T-helper 2 cell treated with Interferon-gamma antibody and Interleukin-4, amounts not matched to agents 100 ng/mL and 5 ng/mL, for 36 hours (primary cell): ENCODE data around the gene TAF6L. TPM values are rescaled to one million over a fixed set of nuclear protein-coding genes. Genes with fewer than 3 reads are reported as not detected.
"Not testable (repeated sequence)": the region's sequence is repeated elsewhere in the genome, so short reads cannot be mapped to it uniquely, and the experiment has no call there.

Source experiments
- intact Hi-C: fragments of 100-400 bp; cut with micrococcal nuclease; formaldehyde crosslinking; loops from one replicate; pipeline ENCODE4 v1.15.1; 2023
- total RNA-seq: library from RNA; stranded (reverse); gene quantifications from 2 replicates; pipeline ENCODE4 v1.2.3, GENCODE V29; 2022

Gene TAF6L
- total RNA-seq, 1 donor from 2014 or later: 21.9 TPM

DNA sequence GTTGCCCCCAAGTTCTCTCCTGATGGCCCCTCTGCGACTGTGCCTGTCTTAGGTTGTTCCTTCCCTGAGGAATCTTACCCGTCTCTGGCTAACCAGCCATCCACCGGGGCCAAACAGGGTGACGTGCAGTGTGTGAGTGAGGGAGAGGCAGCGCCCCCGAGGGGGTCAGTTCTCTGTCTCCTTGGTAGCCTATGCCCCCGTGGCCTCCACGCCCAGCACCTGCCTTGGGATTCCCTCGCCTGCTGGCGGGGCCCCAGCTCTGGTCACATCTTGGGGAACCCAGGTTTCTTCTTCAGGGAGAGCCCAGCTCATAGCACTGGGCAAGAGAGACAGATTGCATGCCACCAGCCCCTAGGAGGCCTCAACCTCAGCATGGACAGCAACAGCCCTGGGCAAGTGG, 28.3 kb downstream of the TAF6L start:
- intact Hi-C loops: no loop called here

DNA sequence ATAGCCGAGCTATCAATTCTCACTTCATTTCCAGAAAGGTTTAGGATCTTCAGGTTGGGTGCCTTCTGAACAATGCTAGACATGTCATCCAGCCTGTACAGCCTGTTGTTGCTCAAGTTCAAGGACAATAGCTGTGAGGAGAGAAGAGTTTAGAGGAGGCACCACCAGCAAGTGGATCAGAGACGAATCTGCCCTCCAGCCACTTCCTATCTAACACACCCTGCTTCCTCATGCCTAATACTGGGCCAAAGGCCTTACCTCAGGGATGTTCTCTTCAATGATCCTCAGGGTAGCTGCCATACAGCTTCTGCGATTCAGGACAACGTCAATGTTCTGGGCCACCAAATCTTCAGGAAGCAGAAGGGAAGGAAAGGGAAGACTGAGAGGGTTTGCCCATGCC, 29.9 kb downstream of the TAF6L start:
- intact Hi-C loops: no loop called here

DNA sequence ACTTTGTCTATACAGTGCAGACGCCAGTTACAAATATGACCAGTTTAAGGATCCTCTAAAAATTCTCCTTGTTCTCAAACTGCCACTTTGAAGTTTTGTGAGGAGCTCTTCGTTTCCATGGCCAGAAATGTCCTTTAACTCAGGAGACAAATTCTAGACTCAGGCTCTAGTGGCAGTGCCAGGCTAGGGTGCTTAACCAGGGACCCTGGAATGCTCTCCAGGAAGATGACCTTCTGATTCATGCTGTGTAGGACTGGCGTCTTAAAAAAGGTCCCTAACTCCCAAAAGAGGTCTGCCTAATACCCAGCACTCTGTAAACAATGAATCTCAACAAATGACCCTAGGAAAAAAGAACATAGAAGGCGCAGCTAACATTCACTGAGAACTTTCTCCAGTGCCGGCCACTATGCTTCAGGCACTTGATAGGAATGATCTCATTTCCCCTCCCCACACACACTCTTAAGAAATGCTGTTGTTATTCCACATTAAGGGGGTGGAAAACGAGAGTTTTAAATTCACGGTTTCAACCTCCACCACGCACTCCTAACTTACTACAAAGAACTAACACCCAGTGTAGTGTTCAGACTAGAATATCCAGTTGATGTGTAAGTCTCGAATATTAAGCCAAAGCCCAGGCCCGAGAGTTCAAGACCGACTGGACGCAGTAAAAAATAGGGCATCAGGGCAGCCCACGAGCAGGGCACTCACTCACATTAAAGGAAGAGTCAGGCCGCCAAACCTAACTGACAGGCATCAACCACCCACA, 33.3 kb downstream of the TAF6L start:
- intact Hi-C loops: loop anchor here (1.0 kb wide), 5 partner anchors 12 to 76 kb away; partner anchors contain the start of genes SLC3A2, TMEM179B, TMEM223 and TTC9C

DNA sequence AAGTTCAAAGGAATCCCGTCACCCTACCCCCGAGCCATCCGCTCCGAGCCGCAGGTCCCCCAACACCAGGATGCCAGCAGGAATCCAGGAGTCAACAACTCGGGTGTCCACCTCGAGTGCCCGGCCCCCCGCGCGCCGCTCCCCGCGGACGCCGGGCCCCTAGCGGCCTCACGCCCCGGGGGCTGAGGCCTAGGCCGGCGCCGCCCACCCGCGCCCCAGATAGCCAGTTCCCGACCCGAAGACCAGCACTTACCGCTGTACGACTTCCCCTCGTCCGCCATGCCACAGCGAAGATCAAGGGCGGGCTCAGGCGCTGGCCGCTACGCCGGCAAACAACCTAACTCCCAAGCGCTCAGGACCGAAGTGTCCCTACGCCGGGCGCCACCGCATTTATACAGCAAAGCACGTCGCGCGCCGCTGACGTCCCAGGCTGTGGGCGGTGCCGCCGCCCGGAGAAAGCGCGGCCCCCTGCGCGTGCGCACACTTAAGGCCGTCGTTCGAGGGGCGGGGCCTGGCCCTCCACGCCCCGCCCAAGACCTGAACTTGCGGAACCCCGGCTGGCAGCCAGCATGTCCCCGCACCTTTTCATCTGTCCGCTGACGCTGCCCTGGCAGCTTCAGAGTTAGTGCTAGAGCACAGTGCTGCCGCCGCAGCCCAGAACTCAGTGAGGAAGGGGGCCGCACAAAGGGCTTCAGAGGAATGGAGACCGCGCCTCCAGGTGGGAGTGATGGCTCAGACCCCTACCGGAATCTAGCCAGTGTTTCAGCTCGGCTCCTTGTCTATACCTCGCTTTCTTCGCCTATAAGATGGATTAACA, 34.1 kb downstream of the TAF6L start, which contains the start of gene NXF1:
Gene NXF1, minus strand, starts transcription at position 365 of the 817 bp plus-strand sequence. Its CDS starts 84 bp downstream, at position 281.
- intact Hi-C loops: loop anchor here (1.0 kb wide), 5 partner anchors 13 to 77 kb away; partner anchors contain the start of genes SLC3A2, TMEM179B, TMEM223 and TTC9C

DNA sequence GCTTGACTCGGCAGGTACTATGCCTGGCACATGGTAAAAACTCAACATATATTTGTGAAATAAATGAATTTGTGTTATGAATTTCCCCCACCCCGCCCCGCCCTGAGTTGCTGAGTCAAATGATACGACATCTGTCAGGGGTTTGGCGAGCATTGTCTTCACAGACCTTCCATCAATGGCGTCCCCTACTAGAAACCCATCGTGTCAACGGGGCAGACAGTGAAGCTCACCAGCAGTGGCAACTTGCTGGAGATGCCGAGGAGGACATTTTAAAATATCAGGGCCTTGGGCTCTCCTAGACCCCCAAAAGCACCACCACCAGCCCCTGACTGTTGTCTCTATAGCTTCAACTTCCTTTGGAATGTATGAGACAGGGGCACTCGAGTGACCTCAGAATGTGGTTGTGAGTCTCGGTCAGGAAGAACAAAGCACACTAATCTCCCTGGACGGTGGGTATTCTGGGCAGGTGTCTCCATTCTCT, 34.8 kb downstream of the TAF6L start:
- intact Hi-C loops: loop anchor here (1.0 kb wide), 5 partner anchors 14 to 78 kb away; partner anchors contain the start of genes SLC3A2, TMEM179B, TMEM223 and TTC9C

DNA sequence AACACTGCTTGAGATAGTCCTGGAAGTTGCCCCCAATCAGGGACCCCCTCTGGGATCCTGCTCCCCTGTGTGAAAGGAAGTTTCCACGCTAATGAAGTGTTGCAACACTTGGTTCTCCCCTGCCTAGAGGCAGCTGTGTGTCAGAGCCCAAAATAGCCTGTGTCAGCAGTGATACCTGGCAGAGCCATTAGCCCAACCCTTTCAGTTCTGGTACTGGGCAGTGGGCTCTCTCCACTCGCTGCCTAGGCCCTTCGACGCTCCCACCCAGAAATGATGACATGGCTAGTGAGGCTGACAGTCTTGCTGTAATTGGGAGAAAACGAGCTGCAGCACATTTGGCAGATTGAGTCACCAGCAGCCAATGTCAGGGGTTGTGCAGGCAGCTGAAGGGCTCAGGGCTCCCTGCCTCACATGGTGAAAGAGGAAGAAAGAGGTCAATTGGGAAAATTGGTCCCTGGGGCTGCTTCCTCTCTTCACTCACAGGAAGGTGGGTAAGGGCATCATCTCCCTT, 35.5 kb downstream of the TAF6L start:
- intact Hi-C loops: no loop called here

DNA sequence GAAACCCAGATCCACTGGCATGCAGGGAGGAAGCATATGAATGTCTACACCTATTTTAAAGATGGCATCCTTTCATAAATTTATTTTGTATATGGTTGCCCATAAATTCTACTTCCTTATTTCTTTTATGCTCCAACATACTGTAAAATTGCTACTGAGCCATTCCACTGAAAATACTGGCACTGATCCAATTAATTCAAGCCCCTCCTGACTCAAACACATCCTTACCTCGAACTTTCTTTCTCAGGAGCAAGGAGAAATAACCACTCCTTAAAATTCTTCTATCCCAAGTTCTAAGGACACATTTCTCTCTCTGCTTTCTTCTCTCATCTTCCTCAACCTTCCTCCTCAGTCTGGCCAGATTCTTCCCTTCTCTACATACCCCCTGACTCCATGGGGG, 39.6 kb downstream of the TAF6L start:
- intact Hi-C loops: no loop called here

DNA sequence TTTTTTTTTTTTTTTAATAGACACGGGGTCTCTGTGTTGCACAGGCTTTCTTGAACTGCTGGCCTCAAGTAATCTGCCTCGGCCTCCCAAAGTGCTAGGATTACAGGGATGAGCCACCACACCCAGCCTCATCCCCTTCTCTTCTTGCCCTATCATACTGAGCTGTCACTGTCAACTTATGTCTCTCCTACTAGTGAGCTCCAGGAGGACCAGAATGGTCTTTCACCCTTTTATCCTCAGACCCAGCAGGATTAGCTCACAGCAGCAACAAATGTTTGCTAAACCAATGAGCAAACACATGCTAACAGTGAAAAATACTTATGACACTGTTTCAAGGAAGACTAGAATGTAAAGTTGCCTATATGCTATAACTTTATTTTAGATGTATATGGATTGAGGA, 40.5 kb downstream of the TAF6L start:
- intact Hi-C loops: no loop called here

DNA sequence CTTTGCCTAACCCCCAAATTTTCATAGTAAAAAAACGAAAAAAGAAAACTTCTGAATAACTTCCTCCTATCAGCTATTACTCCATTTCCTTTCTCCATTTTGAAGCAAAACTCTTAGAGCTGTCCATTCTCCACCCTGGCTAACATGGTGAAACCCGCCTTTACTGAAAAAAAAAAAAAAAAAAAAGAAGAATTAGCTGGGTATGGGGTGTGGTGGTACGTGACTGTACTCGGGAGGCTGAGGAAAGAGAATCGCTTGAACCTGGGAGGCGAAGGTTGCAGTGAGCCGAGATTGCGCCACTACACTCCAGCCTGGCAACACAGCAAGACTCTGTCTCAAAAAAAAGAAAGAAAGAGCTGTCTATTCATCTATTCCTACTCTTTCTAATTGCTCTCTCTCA, 45.4 kb downstream of the TAF6L start:
- intact Hi-C loops: no loop called here

DNA sequence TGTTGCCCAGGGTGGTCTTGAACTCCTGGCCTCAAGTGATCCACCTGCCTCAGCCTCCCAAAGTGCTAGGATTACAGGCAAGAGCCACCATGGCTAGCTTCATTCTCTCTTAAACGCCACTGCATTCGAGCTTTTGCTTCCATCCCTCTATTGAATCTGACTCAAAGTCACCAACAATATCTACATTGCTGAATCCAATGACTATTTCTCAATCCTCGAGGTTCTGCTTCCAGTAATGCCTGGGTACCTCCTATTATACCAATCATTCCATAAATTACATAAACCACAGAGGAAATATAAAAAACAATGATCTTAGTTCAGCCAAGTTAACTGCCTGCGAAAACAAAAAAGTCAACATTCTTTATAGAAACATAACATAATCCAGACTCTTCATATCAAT, 45.9 kb downstream of the TAF6L start:
- intact Hi-C loops: no loop called here

DNA sequence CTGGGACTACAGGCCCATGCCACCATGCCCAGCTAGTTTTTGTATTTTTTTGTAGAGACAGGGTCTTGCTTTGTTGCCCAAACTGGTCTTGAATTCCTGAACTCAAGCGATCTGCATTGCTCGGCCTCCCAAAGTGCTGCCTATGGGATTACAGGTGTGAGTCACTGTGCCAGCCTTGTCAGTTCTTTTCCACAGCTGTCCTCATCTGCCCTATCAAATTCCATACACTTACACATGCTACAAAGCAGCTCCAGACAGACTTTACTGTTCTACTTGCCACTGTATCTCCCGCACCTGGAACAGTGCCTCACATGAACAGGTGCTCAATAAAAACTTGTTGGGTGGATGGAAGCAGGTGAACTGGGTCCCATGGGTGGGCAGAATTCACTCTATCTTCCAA, 52.5 kb downstream of the TAF6L start:
- intact Hi-C loops: no loop called here

DNA sequence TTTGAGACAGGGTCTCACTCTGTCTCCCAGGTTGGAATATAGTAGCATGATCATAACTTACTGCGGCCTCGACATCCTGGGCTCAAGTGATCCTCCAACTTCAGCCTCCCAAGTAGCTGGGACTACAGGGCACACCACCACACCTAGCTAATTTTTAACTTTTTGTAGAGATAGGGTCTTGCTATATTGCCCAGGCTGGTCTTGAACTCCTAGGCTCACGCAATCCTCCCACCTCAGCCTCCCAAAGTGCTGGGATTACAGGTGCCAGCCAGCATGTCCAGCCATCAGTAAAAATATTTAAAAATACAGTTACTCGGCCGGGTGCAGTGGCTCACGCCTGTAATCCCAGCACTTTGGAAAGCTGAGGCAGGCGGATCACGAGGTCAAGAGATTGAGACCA, 56.9 kb downstream of the TAF6L start:
- intact Hi-C loops: not testable (repeated sequence)

DNA sequence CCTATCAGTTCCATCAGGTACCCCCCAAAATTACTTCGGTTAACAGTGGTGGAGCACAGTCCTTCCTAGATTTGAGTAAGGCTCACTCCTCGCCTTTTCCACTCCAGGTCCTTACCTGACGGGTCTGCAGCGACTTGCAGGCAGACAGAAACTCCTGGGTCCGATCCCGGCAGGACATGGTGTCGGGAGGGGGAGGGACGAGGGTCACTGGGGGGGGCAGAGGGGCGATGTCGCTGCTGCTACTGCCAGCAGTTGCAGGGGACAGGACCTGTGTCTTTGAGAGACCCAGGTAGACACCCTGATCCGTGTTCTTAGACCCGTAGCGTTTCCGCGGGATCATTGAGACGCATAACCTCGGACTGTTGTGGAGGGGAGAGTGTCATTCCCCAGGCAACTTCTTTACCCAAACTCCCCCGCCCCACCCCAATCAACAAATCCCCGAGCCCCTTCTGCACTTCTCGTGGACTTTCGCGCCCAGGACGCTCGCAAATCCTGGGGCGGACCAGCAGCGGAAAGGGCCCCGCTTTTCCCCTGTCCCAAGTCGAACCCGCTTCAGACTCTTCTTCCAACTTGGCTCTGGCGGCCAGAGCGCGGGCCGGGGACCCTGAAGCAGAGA, 59.8 kb downstream of the TAF6L start:
- intact Hi-C loops: loop anchor here (1.0 to 5.0 kb wide), 3 partner anchors 8 to 124 kb away; partner anchors contain the start of genes BSCL2, GNG3, SLC3A2 and WDR74

DNA sequence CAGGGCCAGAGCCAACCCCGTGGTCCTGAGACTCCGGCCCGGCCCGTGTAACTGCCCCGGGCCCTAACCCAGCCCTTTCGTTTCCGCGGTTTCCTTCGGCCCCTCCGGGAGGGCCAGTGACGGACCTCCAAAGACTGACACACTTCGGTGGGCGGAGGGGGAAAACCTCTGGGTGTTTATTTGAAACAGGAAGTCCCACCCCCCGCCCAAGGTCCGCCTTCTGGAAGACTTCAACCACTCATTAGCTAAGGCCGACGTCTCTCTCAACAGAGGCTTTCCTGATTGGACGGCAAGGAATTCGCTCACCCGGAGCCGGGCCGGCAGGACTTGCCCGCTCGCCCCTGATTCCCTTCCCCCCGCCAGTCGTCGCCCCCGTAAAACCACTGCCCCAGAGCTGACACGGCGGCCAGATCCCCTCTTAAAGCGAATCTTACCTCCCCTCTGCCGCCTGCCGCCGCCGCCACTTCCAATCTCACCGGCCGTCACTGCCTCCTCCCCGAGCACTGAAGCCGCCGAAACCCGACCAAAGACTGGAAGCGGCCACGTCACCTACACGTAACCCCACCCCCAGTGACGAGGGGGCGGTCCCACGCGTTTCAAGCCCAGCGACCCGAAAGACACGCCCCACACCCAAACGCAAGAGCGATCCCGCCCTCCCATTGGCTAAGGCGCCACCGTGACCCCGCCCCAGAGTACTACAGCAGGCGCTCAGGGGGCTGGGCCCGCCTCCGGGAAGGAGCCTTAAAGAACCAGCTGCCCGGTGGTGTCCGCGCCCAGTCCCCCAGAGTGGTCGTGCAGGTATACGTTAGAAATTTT, 60.5 kb downstream of the TAF6L start, which contains the start of gene STX5:
Gene STX5, minus strand, starts transcription at position 532 of the 816 bp plus-strand sequence. CDS start 808 bp downstream, outside the sequence.
- intact Hi-C loops: loop anchor here (1.0 to 5.0 kb wide), 6 partner anchors 8 to 124 kb away; partner anchors contain the start of genes BSCL2, GNG3, SLC3A2 and TMEM179B

DNA sequence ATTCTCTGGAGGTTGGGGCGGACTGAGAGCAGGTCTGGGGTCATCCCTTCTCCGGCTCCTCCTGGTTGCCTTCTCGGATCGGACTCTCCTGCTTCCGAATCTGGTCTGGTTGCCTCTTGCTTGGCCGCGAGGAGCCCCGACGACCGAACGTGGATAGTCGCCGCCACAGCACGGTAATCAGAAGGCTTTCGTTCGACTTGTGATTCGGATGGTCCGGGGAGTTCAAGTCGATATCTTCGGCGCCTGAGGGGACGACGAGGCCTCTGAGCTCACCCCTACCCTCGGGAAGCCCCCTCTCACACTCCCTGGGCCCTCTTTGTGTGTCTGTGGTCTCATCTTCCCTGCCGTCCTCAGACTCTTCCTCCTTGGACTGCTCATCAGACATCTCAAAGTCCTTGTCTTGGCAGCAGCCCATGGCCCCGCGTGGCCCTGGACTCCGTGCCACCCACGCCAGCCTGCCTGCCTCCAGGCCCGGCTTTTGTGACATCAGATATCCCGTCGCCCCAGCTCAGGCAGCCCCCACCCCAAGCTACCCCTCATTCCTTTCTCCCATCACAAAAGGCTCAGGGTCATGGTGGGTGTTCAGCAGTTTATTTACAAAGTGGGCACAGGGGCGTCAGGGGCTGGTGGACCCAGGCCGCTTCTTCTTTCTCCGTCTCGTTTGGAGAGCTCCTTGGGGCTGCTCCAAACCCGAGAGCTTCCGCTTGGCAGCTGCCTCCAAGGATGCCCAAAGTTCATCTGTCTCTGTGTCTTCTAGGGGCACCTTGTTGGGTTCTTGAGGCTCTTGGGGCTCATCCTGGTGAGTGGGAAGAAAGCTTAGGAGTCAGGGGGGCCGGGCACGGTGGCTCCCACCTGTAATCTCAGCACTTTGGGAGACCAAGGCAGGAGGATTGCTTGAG, 61.4 kb downstream of the TAF6L start, which contains the start of gene TEX54:
Gene TEX54, minus strand, starts transcription at position 506 of the 899 bp plus-strand sequence.
- intact Hi-C loops: loop anchor here (1.0 to 5.0 kb wide), 4 partner anchors 23 to 125 kb away; partner anchors contain the start of genes BSCL2, GNG3, TMEM179B and TMEM223

DNA sequence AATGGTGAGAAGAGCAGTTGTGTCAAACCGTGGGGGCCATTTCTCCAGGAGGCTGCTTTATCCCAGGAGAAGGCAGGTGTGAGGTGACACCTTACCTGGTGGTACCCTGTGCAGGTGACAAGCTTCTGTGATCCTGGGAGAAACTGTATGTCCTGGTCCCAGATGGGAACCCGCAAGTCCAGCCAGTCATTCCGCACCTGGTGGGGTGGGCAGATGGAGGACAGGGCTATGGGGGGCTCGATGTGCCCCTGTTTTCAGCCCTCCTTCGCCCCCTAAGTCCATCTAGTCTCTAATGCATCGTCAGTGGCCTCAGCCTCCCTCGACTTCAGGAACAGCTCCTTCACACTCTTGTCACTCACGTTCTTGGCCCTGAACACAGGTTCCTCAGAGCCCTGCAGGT, 64.1 kb downstream of the TAF6L start:
- intact Hi-C loops: no loop called here
